SK-N-SH treated with all-trans-retinoic acid at 6 μM for 48 hours (cell line): ENCODE measurements around the gene ST3GAL3.

ENCODE experiments used
- CREB5 ChIP-seq: fragments of 250-450 bp; sonication (Bioruptor Pico); IDR thresholded peaks from 2 replicates; pipeline ENCODE4 v1.5.1; 2020; ENCODE audit warnings: low read depth, mild to moderate bottlenecking, moderate library complexity
- RARB ChIP-seq: fragments of 250-450 bp; sonication (Bioruptor Pico); IDR thresholded peaks from 2 replicates; pipeline ENCODE4 v1.8.0; 2021; ENCODE audit warnings: mild to moderate bottlenecking, moderate library complexity
- ZC3H10 ChIP-seq: fragments of 250-450 bp; sonication (Bioruptor Pico); IDR thresholded peaks from 2 replicates; pipeline ENCODE4 v1.5.1; 2021; ENCODE audit warnings: mild to moderate bottlenecking, moderate library complexity

- no peak for TF ChIP-seq CREB5 (CRISPR knock-in tag)
- TF ChIP-seq ZC3H10 (CRISPR knock-in tag), result no peak
- no peak for TF ChIP-seq RARB (CRISPR knock-in tag)
Measured at GRCh38 chr1:43973981-43974442, 266.7 kb downstream of the ST3GAL3 start.
